Stimulated activated CD4-positive, alpha-beta T cell treated with anti-CD3 and anti-CD28 coated beads, Interleukin-15, amount 100 ng/mL, for 48 hours (primary cell): ENCODE measurements around the gene RPL21.
"Not testable (repeated sequence)": the region's sequence is repeated elsewhere in the genome, so short reads cannot be mapped to it uniquely, and the experiment has no call there.

Experiments
- DNase-seq, 2 donors: peaks; one replicate each; pipeline ENCODE4 v3.0.0-alpha.2; 2020; ENCODE audit warnings: low read depth in 2 of 2

RPL21 gene

GRCh38 chr13:27251166-27252091 is at the start of gene RPL21:
TSS of gene RPL21 (plus strand) at chr13:27251558. CDS start at chr13:27253777, 2,219 bp downstream.
- DNase-seq: peak; percentile 85 to 87

GRCh38 chr13:27201661-27202060 is 49.7 kb upstream of the RPL21 start:
- no peak for DNase-seq

- DNase-seq: no peak
Observed at GRCh38 chr13:27203186-27203585, 48.2 kb upstream of the RPL21 start.

GRCh38 chr13:27203854-27204253 is 47.5 kb upstream of the RPL21 start:
- DNase-seq: no peak

- no peak for DNase-seq
Observed at GRCh38 chr13:27208514-27208913, 42.8 kb upstream of the RPL21 start.

- no peak for DNase-seq
Observed at GRCh38 chr13:27211271-27211670, 40.1 kb upstream of the RPL21 start.

GRCh38 chr13:27211771-27212364 is 39.5 kb upstream of the RPL21 start:
- no peak for DNase-seq

- not testable (repeated sequence) for DNase-seq
Observed at GRCh38 chr13:27213386-27213785, 38.0 kb upstream of the RPL21 start.

GRCh38 chr13:27217791-27218190 is 33.6 kb upstream of the RPL21 start:
- DNase-seq: not testable (repeated sequence)

- not testable (repeated sequence) for DNase-seq
Observed at GRCh38 chr13:27218861-27219260, 32.5 kb upstream of the RPL21 start.

- no peak for DNase-seq
Observed at GRCh38 chr13:27219611-27220010, 31.7 kb upstream of the RPL21 start.

- DNase-seq: not testable (repeated sequence)
Observed at GRCh38 chr13:27222100-27222499, 29.3 kb upstream of the RPL21 start.

- no peak for DNase-seq
Observed at GRCh38 chr13:27226991-27227390, 24.4 kb upstream of the RPL21 start.

- no peak for DNase-seq
Observed at GRCh38 chr13:27228131-27228530, 23.2 kb upstream of the RPL21 start.

- DNase-seq: no peak
Observed at GRCh38 chr13:27229642-27230041, 21.7 kb upstream of the RPL21 start.

GRCh38 chr13:27233964-27234363 is 17.4 kb upstream of the RPL21 start:
- no peak for DNase-seq

GRCh38 chr13:27236478-27236877 is 14.9 kb upstream of the RPL21 start:
- no peak for DNase-seq

GRCh38 chr13:27242702-27243101 is 8.7 kb upstream of the RPL21 start:
- DNase-seq: no peak

GRCh38 chr13:27245610-27246009 is 5.7 kb upstream of the RPL21 start:
- DNase-seq: no peak

- DNase-seq: no peak
Observed at GRCh38 chr13:27250833-27251165, 559 bp upstream of the RPL21 start.

- no peak for DNase-seq
Observed at GRCh38 chr13:27252467-27252866, 1.1 kb downstream of the RPL21 start.

GRCh38 chr13:27257233-27257568 is 5.8 kb downstream of the RPL21 start:
- DNase-seq: no peak

- DNase-seq: no peak
Observed at GRCh38 chr13:27257648-27258253, 6.4 kb downstream of the RPL21 start.
